Common myeloid progenitor, CD34-positive (primary cell): ENCODE measurements around the gene MGLL.

ENCODE experiments used
- CTCF ChIA-PET: fragments of 350-600 bp; sonication (Branson Sonifier 250); formaldehyde crosslinking; loops from one replicate; lab custom pipeline; 2021; ENCODE audit warnings: antibody characterized with exemption; lab: Charles Lee
- POLR2A ChIA-PET: fragments of 350-600 bp; sonication (Branson Sonifier 250); formaldehyde crosslinking; loops from one replicate; lab custom pipeline; 2021; ENCODE audit warnings: antibody characterized with exemption; lab: Charles Lee
- DNase-seq, 3 donors: peaks; one replicate each; pipeline versions ENCODE4 v3.0.0 to v3.0.0-alpha.2; 2013
- H3K27ac ChIP-seq, 2 experiments: 1 replicate in 1 of 2; 2 replicates in 1 of 2; pipeline ENCODE4 v1.7.0; 2013; ENCODE audit warnings: inconsistent platforms in 2 of 2, low read length in 2 of 2, mild to moderate bottlenecking in 2 of 2, low read depth in 1 of 2, moderate library complexity in 1 of 2; ENCODE audit not compliant: severe bottlenecking in 2 of 2, insufficient read depth in 1 of 2, poor library complexity in 1 of 2
- H3K27me3 ChIP-seq, 5 experiments: replicated peaks in 2 of 5; 1 replicate in 3 of 5; 2 replicates in 2 of 5; pipeline versions ENCODE4 v1.6.1 to v1.7.0; 2013; ENCODE audit warnings: low read length in 4 of 5, mild to moderate bottlenecking in 2 of 5, moderate library complexity in 2 of 5, inconsistent platforms in 1 of 5; ENCODE audit not compliant: insufficient read depth in 5 of 5, control insufficient read depth in 4 of 5
- H3K36me3 ChIP-seq, 4 experiments: 1 replicate in 2 of 4; 2 replicates in 2 of 4; pipeline versions ENCODE4 v1.6.1 to v1.7.0; 2013; ENCODE audit warnings: low read length in 3 of 4, control low read depth in 1 of 4, mild to moderate bottlenecking in 1 of 4; ENCODE audit not compliant: control insufficient read depth in 4 of 4, insufficient read depth in 4 of 4
- H3K4me1 ChIP-seq, 4 experiments: 1 replicate in 3 of 4; 2 replicates in 1 of 4; pipeline versions ENCODE4 v1.6.1 to v1.7.1; 2013; ENCODE audit warnings: low read length in 3 of 4, mild to moderate bottlenecking in 3 of 4, control low read depth in 1 of 4, inconsistent platforms in 1 of 4, moderate library complexity in 1 of 4; ENCODE audit not compliant: control insufficient read depth in 4 of 4, insufficient read depth in 4 of 4; ENCODE audit errors: control extremely low read depth in 1 of 4
- H3K4me3 ChIP-seq, 7 experiments: 1 replicate in 4 of 7; 2 replicates in 3 of 7; pipeline versions ENCODE4 v1.5.1 to v1.7.0; 2013; ENCODE audit warnings: mild to moderate bottlenecking in 7 of 7, low read length in 6 of 7, moderate library complexity in 6 of 7, inconsistent platforms in 2 of 7, low read depth in 2 of 7, control low read depth in 1 of 7; ENCODE audit not compliant: insufficient read depth in 4 of 7, control insufficient read depth in 1 of 7; ENCODE audit errors: extremely low read depth in 1 of 7
- H3K9me3 ChIP-seq, 5 experiments: 1 replicate in 4 of 5; 2 replicates in 1 of 5; pipeline versions ENCODE4 v1.6.1 to v1.7.1; 2013; ENCODE audit warnings: low read length in 4 of 5, mild to moderate bottlenecking in 2 of 5, inconsistent platforms in 1 of 5, low read depth in 1 of 5, moderate library complexity in 1 of 5; ENCODE audit not compliant: control insufficient read depth in 4 of 5, insufficient read depth in 2 of 5; ENCODE audit errors: control extremely low read depth in 1 of 5
- WGBS: methylation state at CpG from one replicate; pipeline ENCODE4 v1.1.5; 2013; ENCODE audit not compliant: insufficient coverage; 5-methylcytosine and 5-hydroxymethylcytosine counted together

The MGLL gene

DNA sequence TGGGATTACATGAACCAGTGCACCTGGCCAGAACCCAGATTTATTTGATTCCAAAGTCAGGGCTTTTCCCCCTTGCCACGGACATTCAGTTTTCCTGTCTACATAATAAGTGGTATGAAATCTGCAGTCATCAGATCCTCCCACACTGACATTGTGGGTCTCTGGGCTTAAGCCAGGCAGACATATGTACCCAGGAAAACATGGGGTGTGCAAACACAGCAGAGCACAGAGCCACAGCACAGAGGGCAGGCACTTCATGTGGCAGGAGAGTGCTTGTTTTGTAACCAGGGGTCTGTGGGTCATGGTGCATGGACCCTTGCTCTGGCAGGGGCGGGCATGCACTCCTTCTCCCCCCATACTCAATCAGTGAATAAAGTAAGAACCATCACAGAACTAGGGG is 155.6 kb downstream of the MGLL start:
- Histone ChIP-seq H3K36me3 (peaks cover 0 to 4% (median 0%) of the 10 kb centered on the region in 4 experiments), H3K9me3 (no peaks in the 10 kb centered on the region), H3K27ac (no peak overlapping the region), H3K27me3 (no peaks in the 10 kb centered on the region), H3K4me3 (no peak overlapping the region), H3K4me1 (peaks cover 0 to 8% (median 5%) of the 10 kb centered on the region in 4 experiments)
- 93% methylated on average over 2 of the region's 2 CpGs for WGBS
- DNase-seq: no peak
- POLR2A ChIA-PET: no interaction called here
- CTCF ChIA-PET: no interaction called here

DNA sequence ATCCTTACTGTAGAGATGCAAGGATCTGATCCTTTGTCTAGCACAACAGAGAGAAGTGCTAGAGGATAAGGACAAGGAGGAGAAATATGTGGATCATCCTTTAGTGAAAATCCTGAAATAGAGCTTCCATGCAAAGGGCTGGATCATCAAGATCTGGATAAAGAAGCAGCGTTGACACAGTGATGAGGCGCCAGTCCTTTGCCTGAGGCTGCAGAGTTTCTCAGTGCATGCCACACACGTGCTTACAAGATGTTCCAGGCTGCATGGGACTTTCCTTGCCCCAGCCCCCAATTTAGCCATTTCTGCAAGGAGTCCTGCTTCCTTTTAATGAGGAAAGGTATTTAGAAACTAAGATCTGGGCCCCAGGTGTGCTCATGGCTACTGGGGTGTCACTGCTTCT is 156.7 kb downstream of the MGLL start:
- peaks cover 0 to 5% (median 4%) of the 10 kb centered on the region in 4 experiments for H3K36me3 ChIP-seq
- ChIA-PET POLR2A (no interaction called here), CTCF (interaction anchor here (0.8 to 1.3 kb wide), 2 partner anchors 13 to 18 kb away, joined by 3 to 5 read pairs; no protein-coding TSS in a partner anchor)
- no peak overlapping the region for H3K27ac ChIP-seq
- DNase-seq: no peak
- WGBS: 100% methylated on average over 2 of the region's 3 CpGs
- no peak overlapping the region for H3K4me3 ChIP-seq
- H3K4me1 ChIP-seq: no peaks in the 10 kb centered on the region
- H3K27me3 ChIP-seq: no peaks in the 10 kb centered on the region
- H3K9me3 ChIP-seq: no peaks in the 10 kb centered on the region

DNA sequence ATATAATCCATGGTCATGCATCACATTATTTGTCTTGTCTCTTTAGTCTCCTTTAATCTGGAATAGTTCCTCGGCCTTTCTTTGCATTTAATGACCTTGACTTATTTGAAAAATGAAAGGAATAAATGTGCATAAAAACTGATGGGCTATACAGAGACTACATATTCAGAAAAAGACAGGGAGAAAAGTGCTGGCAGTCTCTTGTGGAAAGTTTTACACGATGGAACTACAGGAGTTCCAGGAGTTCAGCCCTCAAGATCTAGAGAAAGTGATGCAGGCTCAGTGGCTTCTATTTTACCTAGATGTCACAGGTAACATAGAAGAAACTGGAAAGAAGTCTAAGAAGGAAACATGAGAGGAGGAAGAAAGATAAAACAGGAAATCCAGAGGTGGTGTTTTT is 157.2 kb downstream of the MGLL start:
- no peak for DNase-seq
- H3K36me3 ChIP-seq: peaks cover 0 to 7% (median 5%) of the 10 kb centered on the region in 4 experiments
- WGBS: 86% methylated on average over 1 of the region's 2 CpGs
- POLR2A ChIA-PET: no interaction called here
- H3K9me3 ChIP-seq: no peaks in the 10 kb centered on the region
- H3K4me1 ChIP-seq: no peaks in the 10 kb centered on the region
- H3K27me3 ChIP-seq: no peaks in the 10 kb centered on the region
- H3K4me3 ChIP-seq: no peak overlapping the region
- no peak overlapping the region for H3K27ac ChIP-seq
- CTCF ChIA-PET: interaction anchor here (0.8 to 1.3 kb wide), 2 partner anchors 12 to 18 kb away, joined by 3 to 5 read pairs; no protein-coding TSS in a partner anchor

DNA sequence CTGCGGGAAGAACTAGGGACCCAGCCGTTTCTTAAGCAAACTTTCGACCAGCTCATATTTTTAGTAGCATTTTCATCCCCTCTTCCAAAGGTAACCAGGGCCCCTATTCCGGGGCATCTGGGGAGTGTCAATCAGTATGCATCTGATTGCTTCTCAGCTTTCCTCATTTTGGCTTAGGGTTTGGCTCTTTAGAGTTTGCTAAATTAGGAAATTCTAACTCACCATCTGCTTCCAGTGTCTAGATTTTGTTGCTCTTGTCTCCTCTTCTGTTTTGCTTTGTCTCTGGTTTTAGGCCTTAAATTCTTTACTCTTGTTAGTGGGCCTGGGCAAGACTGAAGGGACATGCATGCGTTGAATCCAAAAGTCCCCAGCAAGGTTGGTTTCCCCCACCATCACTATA is 159.2 kb downstream of the MGLL start:
- peaks cover 0 to 7% (median 5%) of the 10 kb centered on the region in 4 experiments for H3K36me3 ChIP-seq
- ChIA-PET POLR2A (no interaction called here), CTCF (interaction anchor here (1.7 to 2.1 kb wide), 3 partner anchors 11 to 169 kb away, joined by 4 to 9 read pairs (median 7); no protein-coding TSS in a partner anchor)
- no peak overlapping the region for H3K27ac ChIP-seq
- H3K27me3 ChIP-seq: no peaks in the 10 kb centered on the region
- DNase-seq: no peak
- no peaks in the 10 kb centered on the region for H3K4me1 ChIP-seq
- 95% methylated on average over 3 of the region's 5 CpGs for WGBS
- no peak overlapping the region for H3K4me3 ChIP-seq
- H3K9me3 ChIP-seq: no peaks in the 10 kb centered on the region

DNA sequence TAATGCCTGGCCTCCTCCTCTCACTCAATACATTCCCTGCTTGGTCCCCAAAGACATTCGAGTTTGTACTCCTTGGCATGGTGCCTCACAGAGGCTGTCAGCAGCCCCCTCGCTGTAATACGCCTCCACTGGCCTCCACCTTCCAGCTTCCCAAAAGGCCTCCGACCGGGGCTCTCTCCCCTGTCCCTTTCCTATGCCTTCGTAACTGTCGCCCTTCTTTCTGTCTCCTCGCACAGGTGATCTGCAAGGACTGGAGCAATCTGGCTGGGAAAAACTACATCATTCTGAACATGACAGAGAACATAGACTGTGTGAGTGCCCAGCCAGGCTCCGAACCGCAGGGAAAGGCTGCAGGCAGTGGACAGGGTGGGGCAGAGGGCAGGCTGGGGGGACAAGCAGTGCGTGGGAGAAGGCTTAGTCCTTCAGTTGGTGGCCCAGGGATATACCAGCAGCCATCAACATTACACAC is 160.3 kb downstream of the MGLL start:
- ChIA-PET CTCF (interaction anchor here (0.8 to 2.1 kb wide), 5 partner anchors 10 to 170 kb away, joined by 3 to 9 read pairs (median 4); no protein-coding TSS in a partner anchor), POLR2A (no interaction called here)
- peaks cover 0 to 7% (median 5%) of the 10 kb centered on the region in 4 experiments for H3K36me3 ChIP-seq
- WGBS: over 99% methylated on average over 11 of the region's 11 CpGs
- H3K9me3 ChIP-seq: no peaks in the 10 kb centered on the region
- no peaks in the 10 kb centered on the region for H3K4me1 ChIP-seq
- no peak overlapping the region for H3K4me3 ChIP-seq
- H3K27ac ChIP-seq: no peak overlapping the region
- no peak for DNase-seq
- no peaks in the 10 kb centered on the region for H3K27me3 ChIP-seq

DNA sequence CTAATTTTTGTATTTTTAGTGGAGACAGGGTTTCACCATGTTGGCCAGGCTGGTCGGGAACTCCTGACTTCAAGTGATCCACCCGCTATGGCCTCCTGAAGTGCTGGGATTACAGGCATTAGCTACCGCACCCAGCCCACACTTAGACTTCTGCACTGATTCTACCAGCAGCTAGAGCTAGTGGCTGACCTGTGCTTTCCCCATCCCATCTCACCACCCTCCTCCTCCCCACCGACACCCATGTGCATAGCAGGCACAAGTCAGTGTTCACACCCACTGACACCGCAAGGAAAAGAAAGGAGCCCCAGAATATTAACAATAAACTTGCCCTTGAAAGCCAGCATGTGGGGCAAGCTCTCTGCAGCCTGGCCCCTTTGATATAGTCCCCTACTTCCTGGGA is 160.7 kb downstream of the MGLL start:
- CTCF ChIA-PET: interaction anchor here (1.1 to 2.1 kb wide), 5 partner anchors 9 to 170 kb away, joined by 3 to 9 read pairs (median 4); no protein-coding TSS in a partner anchor
- Histone ChIP-seq H3K4me1 (no peaks in the 10 kb centered on the region), H3K27me3 (no peaks in the 10 kb centered on the region), H3K9me3 (no peaks in the 10 kb centered on the region), H3K27ac (no peak overlapping the region), H3K4me3 (no peak overlapping the region), H3K36me3 (peaks cover 0 to 7% (median 5%) of the 10 kb centered on the region in 4 experiments)
- no peak for DNase-seq
- POLR2A ChIA-PET: no interaction called here
- 94% methylated on average over 4 of the region's 5 CpGs for WGBS

DNA sequence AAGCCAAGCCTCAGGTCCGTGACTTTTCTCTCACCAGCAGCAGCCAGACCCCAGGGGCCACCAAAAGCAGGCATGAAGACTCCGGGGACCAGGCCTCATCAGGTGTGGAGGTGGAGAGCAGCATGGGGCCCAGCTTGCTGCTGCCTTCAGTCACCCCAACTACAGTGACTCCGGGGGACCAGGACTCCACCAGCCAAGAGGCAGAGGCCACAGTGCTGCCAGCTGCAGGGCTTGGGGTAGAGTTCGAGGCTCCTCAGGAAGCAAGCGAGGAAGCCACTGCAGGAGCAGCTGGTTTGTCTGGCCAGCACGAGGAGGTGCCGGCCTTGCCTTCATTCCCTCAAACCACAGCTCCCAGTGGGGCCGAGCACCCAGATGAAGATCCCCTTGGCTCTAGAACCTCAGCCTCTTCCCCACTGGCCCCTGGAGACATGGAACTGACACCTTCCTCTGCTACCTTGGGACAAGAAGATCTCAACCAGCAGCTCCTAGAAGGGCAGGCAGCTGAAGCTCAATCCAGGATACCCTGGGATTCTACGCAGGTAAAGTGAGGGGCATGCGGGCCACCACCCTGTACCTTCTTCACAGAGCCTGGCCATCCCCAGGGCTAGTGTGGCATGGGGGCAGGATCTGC is 161.6 kb downstream of the MGLL start:
- no peak for DNase-seq
- no peaks in the 10 kb centered on the region for H3K9me3 ChIP-seq
- CTCF ChIA-PET: interaction anchor here (1.1 to 2.1 kb wide), 2 partner anchors 10 to 14 kb away, joined by 3 to 4 read pairs; no protein-coding TSS in a partner anchor
- H3K27ac ChIP-seq: no peak overlapping the region
- POLR2A ChIA-PET: no interaction called here
- H3K27me3 ChIP-seq: no peaks in the 10 kb centered on the region
- H3K36me3 ChIP-seq: peaks cover 0 to 7% (median 5%) of the 10 kb centered on the region in 4 experiments
- no peaks in the 10 kb centered on the region for H3K4me1 ChIP-seq
- 100% methylated on average over 6 of the region's 10 CpGs for WGBS
- H3K4me3 ChIP-seq: no peak overlapping the region
